Measurements from ENCODE around the gene AGBL3.

The AGBL3 gene

GRCh38 chr7:135177028-135177696 lies 190.9 kb downstream of the AGBL3 start:
- Histone ChIP-seq H3K4me3 (ENCODE audit: low read depth in 1 of 2, low read length in 1 of 2) (no peak overlapping the region), H3K27ac (no peak overlapping the region)
- TF ChIP-seq CTCF (IDR thresholded peaks at IDR 0.05) = no peak

DNA sequence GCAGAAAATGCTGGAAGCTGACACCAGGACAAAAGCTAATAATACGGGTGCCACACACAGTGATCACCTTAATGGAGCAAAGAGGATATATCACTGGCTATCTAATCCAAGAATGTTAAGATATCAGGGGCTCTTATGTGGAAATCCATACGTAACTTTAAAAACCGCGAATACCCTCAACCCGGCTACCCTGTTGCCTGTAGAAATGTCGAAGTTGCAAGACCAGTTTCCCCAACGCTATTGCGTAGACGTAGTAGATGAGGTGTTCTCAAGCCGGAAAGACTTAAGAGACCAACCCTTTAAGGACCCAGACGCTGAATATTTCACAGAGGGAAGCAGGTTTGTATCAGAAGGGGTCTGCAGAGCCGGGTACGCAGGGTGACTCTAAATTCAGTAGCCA lies 192.1 kb downstream of the AGBL3 start:
- no peak for TF ChIP-seq CTCF (IDR thresholded peaks at IDR 0.05)
- Histone ChIP-seq H3K27me3 (no peaks in the 10 kb centered on the region), H3K27ac (no peak overlapping the region), H3K4me3 (ENCODE audit: low read depth in 1 of 2, low read length in 1 of 2) (no peak overlapping the region), H3K4me1 (ENCODE audit: control insufficient read depth in 1 of 2, insufficient read depth in 1 of 2, low read depth in 1 of 2, low read length in 1 of 2) (no peaks in the 10 kb centered on the region), H3K36me3 (peaks cover 3% of the 10 kb centered on the region), H3K9me3 (peaks cover 31% of the 10 kb centered on the region)

More at GRCh38 chr7:135177028-135177696, 190.9 kb downstream of the AGBL3 start:
- H3K36me3 ChIP-seq = no peaks in the 10 kb centered on the region
- H3K4me1 ChIP-seq (ENCODE audit: control insufficient read depth in 1 of 2, insufficient read depth in 1 of 2, low read depth in 1 of 2, low read length in 1 of 2) = no peaks in the 10 kb centered on the region
- H3K27me3 ChIP-seq = no peaks in the 10 kb centered on the region
- H3K9me3 ChIP-seq = peaks cover 21% of the 10 kb centered on the region

- TF ChIP-seq CTCF (IDR thresholded peaks at IDR 0.05) = no peak
These were observed 193.1 kb downstream of the AGBL3 start for GRCh38 chr7:135179321-135179925.

GRCh38 chr7:135180122-135180521 lies 193.8 kb downstream of the AGBL3 start:
- peaks cover 18% of the 10 kb centered on the region for H3K36me3 ChIP-seq
- H3K4me1 ChIP-seq (ENCODE audit: control insufficient read depth in 1 of 2, insufficient read depth in 1 of 2, low read depth in 1 of 2, low read length in 1 of 2) = no peaks in the 10 kb centered on the region

More at GRCh38 chr7:135179321-135179925, 193.1 kb downstream of the AGBL3 start:
- Histone ChIP-seq H3K27ac (no peak overlapping the region), H3K27me3 (no peaks in the 10 kb centered on the region), H3K4me1 (ENCODE audit: control insufficient read depth in 1 of 2, insufficient read depth in 1 of 2, low read depth in 1 of 2, low read length in 1 of 2) (no peaks in the 10 kb centered on the region), H3K9me3 (peaks cover 31% of the 10 kb centered on the region), H3K4me3 (ENCODE audit: low read depth in 1 of 2, low read length in 1 of 2) (no peak overlapping the region), H3K36me3 (peaks cover 11% of the 10 kb centered on the region)

DNA sequence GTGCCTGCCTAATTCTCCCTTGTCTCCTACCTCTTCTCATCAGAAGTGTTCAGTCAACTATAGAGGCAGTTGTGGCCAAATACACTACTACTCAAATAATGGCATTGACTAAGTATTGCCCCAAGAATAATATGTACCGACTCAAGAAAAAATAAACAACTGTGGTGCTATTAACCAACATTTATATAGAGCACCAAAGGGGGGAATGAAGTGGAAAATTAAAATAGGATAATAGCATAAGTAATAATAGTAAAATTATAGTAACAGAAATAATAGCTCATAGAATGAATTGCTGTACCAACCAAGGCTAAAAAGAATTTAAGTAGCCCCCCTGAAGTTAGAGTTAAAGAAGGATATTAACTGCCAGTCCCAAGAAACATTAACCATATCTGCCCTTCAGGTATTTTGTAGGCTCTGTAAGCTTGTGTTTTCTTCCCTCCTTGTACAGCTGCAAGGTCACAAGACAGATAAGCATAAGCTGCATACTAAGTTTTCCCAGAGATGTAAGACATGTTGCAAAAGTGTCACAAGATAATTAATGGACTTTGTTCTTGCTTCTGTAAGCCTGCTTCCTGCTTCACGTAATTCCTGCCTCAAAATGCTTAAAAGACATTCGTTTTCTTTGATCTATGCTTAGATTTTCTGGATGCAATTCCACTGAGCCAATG lies 195.1 kb downstream of the AGBL3 start:
- Histone ChIP-seq H3K27me3 (no peaks in the 10 kb centered on the region), H3K4me1 (ENCODE audit: control insufficient read depth in 1 of 2, insufficient read depth in 1 of 2, low read depth in 1 of 2, low read length in 1 of 2) (no peaks in the 10 kb centered on the region), H3K9me3 (peaks cover 31% of the 10 kb centered on the region), H3K4me3 (ENCODE audit: low read depth in 1 of 2, low read length in 1 of 2) (no peak overlapping the region), H3K27ac (no peak overlapping the region), H3K36me3 (peaks cover 31% of the 10 kb centered on the region)
- TF ChIP-seq CTCF (IDR thresholded peaks at IDR 0.05) = no peak

More at GRCh38 chr7:135180122-135180521, 193.8 kb downstream of the AGBL3 start:
- no peaks in the 10 kb centered on the region for H3K27me3 ChIP-seq
- peaks cover 31% of the 10 kb centered on the region for H3K9me3 ChIP-seq
- no peak overlapping the region for H3K4me3 ChIP-seq (ENCODE audit: low read depth in 1 of 2, low read length in 1 of 2)
- no peak overlapping the region for H3K27ac ChIP-seq
- TF ChIP-seq CTCF (IDR thresholded peaks at IDR 0.05) = no peak
